Tibial nerve (tissue), 4 donors: Measurements from ENCODE around the gene OR51E1.
A peak's percentile ranks its signal among the peaks of the same experiment; 100 is the strongest.

ENCODE experiments used
- EP300 ChIP-seq, 2 donors: sonication (generic); formaldehyde crosslinking; IDR thresholded peaks; one replicate each; pipeline ENCODE4 v1.6.1; 2017; ENCODE audit warnings: antibody characterized with exemption in 2 of 2, mild to moderate bottlenecking in 1 of 2
- TF ChIP-seq, protein P1 (sequence below), 5 experiments: fragments of 200-600 bp in 3 of 5; fragments of 450-650 bp in 2 of 5; sonication (generic) in 3 of 5; IDR thresholded peaks; one replicate each; pipeline ENCODE4 v1.5.1; 2016 to 2019; ENCODE audit warnings: antibody characterized with exemption in 5 of 5, mild to moderate bottlenecking in 3 of 5, moderate library complexity in 2 of 5

- TF ChIP-seq, protein P1, sequence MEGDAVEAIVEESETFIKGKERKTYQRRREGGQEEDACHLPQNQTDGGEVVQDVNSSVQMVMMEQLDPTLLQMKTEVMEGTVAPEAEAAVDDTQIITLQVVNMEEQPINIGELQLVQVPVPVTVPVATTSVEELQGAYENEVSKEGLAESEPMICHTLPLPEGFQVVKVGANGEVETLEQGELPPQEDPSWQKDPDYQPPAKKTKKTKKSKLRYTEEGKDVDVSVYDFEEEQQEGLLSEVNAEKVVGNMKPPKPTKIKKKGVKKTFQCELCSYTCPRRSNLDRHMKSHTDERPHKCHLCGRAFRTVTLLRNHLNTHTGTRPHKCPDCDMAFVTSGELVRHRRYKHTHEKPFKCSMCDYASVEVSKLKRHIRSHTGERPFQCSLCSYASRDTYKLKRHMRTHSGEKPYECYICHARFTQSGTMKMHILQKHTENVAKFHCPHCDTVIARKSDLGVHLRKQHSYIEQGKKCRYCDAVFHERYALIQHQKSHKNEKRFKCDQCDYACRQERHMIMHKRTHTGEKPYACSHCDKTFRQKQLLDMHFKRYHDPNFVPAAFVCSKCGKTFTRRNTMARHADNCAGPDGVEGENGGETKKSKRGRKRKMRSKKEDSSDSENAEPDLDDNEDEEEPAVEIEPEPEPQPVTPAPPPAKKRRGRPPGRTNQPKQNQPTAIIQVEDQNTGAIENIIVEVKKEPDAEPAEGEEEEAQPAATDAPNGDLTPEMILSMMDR (IDR thresholded peaks at IDR 0.05) = peak in 1 of 5 experiments; percentile 35
- peak in 1 of 2 donors; percentile 80 for TF ChIP-seq EP300 (IDR thresholded peaks at IDR 0.05)
Measured at GRCh38 chr11:4607781-4608666, 35.8 kb upstream of the OR51E1 start, which contains the start of gene TRIM68.
